CD4-positive, alpha-beta T cell treated with Interferon alpha-2 for 1 hour (primary cell): ENCODE results near the gene AEBP1.

Source experiments
- DNase-seq, 2 donors: peaks; one replicate each; pipeline ENCODE4 v3.0.0-alpha.2; 2020 to 2022

The AEBP1 gene

GRCh38 chr7:44103923-44104859 lies at the start of gene AEBP1:
AEBP1 (plus strand) TSS chr7:44104345; CDS start chr7:44104666, 321 bp downstream.
- peak; percentile 17 to 33 for DNase-seq

DNA sequence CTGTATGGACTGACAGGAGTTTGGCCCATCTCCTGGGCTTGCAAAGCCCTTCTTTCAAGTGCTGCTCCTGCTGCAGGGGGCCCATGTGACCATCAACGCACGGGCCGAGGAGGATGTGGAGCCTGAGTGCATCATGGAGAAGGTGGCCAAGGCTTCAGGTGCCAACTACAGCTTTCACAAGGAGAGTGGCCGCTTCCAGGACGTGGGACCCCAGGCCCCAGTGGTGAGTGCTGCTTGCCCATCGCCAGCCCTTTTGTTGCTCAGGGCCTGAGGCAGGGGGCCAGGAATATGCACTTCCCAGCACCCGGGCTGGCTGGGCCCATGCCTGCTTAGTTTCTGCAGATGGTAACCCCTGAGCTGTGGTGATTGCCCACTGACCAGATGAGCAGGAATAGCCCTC lies 47.5 kb upstream of the AEBP1 start:
- no peak for DNase-seq

GRCh38 chr7:44057181-44057848 lies 46.8 kb upstream of the AEBP1 start:
- DNase-seq: no peak

- DNase-seq: peak in 1 of 2 donors; percentile 28
These were observed 46.0 kb upstream of the AEBP1 start for GRCh38 chr7:44057849-44058758.

DNA sequence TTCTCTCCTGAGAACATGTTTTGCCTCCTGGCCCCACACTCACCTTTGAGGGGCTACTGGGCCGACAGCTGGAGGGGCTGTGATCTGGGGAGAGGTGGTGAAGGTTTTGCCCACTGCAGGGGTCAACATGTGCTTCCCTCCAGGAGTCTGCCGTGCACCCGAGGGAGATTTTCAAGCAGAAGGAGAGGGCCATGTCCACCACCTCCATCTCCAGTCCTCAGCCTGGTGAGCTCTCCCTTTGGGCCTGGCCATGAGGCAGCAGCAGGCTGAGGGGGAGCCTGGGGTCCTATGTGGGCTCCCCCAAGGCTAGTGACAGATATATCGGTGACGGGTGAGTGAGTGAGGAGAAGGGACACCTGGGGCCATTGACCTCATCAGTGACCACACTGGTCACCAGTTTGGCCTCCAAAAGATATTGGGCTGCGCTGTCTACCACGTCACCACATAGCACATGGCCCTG lies 45.4 kb upstream of the AEBP1 start:
- no peak for DNase-seq

DNA sequence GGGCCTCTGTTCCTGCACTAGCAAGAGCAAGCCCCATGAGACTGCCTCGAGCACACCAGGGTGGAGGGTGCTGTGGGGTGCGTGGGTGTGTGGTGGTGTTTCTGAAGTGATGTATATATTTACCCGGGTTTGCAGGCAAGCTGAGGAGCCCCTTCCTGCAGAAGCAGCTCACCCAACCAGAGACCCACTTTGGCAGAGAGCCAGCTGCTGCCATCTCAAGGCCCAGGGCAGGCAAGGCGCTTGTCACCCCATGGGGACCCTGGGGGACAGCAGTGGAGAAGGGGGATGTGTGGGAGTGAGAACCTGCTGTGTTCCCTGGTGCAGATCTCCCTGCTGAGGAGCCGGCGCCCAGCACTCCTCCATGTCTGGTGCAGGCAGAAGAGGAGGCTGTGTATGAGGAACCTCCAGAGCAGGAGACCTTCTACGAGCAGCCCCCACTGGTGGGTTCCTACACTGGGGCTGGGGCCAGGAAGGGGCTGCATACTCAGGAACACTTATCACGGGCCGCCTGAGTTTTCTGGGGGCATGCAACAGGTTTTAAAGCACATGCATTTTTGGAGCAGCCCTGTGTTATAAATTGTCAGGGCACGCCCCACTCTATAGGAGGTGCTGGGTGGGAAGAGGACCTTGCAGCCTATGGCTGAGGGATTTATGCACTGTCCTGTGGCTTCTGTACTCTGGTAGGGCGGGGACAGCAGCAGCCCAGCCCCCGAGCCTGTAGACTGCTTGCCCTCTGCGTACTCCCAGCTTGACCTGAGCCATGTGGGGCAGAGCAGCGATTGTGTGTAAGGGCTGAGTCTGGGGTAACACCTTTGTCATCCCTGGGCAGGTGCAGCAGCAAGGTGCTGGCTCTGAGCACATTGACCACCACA lies 44.7 kb upstream of the AEBP1 start:
- peak in 1 of 2 donors; percentile 60 for DNase-seq

- DNase-seq: no peak
These were observed 43.8 kb upstream of the AEBP1 start for GRCh38 chr7:44060091-44060947.

DNA sequence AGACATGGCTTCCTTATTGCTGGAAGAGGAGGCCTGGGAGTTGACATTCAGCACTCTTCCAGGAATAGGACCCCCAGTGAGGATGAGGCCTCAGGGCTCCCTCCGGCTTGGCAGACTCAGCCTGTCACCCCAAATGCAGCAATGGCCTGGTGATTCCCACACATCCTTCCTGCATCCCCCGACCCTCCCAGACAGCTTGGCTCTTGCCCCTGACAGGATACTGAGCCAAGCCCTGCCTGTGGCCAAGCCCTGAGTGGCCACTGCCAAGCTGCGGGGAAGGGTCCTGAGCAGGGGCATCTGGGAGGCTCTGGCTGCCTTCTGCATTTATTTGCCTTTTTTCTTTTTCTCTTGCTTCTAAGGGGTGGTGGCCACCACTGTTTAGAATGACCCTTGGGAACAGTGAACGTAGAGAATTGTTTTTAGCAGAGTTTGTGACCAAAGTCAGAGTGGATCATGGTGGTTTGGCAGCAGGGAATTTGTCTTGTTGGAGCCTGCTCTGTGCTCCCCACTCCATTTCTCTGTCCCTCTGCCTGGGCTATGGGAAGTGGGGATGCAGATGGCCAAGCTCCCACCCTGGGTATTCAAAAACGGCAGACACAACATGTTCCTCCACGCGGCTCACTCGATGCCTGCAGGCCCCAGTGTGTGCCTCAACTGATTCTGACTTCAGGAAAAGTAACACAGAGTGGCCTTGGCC lies 43.0 kb upstream of the AEBP1 start:
- DNase-seq: no peak

DNA sequence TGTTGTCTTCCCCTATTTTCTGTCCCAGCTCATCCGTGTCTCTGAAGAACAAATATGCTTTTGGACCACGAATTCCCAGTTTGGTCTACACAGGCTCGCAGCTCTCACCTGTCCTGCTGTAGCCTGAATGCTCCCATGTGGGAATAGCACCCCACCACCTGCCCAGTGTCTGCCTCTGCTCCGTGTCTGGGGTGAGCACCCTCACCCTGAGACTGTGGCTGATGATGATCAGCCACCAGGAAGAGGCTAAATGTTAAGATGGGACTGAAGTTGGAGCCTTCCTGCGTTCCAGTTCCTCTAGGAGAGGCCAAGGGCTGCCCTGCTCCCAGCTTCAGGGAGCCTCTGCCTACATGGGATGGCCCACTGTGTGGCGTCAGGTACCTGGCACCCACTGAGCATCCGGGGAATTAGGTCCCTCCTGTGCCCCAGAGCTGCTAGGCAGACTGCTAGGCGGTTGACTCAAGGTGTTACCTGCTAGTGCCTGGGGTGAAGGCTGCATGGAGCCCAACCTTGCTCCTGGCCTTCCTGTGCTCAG lies 42.4 kb upstream of the AEBP1 start:
- no peak for DNase-seq

DNA sequence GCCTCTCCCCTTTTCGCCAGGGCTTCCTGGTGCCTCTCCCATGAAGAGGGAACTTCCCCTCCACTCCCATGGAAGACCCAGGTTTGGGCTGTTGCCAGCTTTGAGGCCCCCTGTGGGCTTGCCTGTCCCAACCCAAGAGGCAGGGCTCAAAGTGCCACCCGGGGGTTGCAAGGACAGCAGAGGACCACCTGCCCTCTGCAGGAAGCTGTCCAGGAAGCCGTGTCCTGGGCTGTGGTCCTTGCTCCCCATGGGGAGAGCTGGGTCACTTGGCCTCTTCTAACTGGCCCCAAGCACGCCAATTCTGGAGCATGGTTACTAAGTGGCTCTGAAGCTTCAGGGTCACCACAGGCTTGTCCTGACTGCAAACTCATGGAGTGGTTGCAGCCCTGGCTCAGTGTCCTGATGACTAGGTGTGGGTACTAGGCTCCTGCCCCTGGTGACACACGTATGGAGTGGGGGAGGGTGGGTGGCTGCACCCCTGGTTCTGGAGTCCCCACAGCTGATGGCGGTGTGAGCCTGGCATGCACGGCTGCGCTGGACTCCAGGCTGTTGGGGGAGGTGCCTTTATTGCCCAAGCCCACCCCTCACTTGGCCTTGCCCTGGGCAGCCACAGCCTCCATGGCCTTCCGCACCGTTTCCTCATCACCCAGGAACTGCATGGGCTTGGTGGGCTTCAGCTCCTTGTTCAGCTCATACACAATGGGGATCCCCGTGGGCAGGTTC lies 41.8 kb upstream of the AEBP1 start:
- DNase-seq: no peak

- no peak for DNase-seq
These were observed 41.2 kb upstream of the AEBP1 start for GRCh38 chr7:44062903-44063295.

DNA sequence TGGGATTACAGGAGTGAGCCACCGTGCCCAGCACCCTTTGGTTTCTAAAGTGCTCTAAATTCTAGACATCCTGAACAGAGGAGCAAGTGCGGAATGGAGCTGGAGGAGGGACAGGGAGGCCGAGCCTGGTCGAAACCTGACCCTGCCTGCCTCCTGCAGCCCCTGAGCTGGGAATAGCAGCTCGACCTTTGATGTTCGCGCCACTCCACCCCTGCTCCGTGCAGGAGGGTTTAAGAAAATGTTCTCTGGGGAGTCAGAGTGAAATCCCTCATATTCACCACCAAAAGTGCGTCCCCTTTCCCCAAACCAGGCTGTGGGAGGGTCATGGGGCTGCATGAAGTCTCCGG lies 40.6 kb upstream of the AEBP1 start:
- DNase-seq: no peak

DNA sequence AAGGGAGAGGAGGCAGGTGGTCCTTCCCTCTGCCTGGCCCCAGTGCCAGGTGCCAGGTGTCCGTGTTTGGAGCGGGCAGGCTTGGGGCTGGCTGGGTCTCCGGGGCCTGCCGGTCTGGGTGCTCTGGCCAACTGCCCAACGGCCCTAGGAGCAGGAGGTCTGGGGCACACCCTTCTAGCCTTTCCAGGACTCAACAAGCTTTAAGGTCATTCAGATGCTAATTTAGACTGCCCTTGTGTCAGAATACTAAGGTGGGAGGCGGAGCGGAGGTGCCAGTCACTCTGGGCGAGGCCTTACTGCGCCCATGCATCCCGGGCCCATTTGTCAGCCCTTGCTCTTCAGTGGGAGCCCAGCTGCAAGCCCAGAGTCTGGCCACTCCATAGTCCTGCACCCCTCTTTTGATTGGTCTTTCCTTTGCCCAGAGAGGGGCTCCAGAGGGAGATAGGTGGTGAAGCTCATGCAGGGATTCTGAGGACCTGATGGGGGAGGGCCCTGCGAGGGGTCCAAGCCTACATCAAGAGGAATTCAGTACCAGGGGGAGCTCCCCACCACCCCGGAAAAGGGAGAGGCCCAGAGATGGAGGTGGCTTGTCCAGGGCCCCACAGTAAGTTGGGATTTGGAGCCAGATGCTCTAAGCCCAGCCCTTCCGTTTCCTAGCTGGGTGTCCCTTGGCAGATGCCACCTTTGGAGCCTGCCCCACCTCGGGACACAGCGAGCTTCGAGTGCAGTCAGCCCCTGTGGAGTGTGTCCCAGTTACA lies 40.1 kb upstream of the AEBP1 start:
- DNase-seq: no peak

GRCh38 chr7:44064791-44065430 lies 39.2 kb upstream of the AEBP1 start:
- DNase-seq: no peak

DNA sequence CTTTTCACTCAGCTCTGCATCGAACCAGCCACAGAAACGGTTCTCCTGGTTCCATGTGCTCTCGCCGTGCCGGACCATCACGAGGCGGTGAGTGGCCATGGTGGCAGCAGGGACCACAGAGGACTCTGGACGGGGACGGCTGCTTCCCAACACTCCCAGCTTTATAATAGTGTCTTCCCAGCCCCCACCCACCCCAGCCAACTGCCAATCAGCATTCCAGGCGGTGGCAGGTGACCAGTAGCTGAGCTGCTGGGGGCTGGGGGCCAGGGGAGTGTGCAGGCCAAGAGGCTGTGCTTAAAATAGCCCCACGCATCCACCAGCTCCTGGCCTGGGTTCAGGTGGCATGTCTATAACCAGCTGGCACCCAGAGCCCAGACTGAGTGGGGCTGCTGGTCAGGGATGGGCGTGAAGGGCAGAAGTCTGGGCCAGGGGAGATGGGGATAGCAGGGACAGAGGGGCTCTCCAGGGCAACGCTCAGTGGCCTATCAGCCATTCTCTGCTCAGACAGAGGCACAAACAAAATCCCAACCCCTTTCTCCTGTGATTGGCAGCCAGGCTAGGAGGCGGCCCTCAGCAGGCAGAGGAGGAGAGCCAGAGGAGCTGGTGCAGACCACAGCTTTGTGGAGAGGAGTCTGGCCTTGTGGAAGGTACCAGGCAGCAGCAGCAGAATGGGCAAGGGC lies 38.6 kb upstream of the AEBP1 start, which contains the start of gene PGAM2:
PGAM2 (minus strand) TSS at position 137 of the 680 bp plus-strand sequence; CDS start at position 99, 38 bp downstream.
- DNase-seq: no peak

DNA sequence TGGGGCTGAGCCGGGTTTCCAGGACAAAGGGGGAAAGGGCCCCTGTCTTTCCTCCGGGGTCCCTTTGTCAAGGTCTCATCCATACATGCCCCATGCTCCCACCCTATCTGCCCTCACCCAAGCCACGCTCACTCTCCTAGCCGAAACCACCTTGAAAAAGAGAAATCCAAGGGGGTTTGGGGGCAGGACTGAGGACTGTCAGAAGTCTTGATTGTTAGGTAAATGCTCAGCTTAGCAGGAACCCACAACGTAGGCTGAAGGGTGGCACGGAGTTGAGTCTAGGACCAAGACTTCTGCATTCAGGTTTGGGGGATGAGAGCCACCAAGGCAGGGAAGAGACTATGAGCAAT lies 38.1 kb upstream of the AEBP1 start:
- DNase-seq: no peak

GRCh38 chr7:44066494-44067063 lies 37.6 kb upstream of the AEBP1 start:
- DNase-seq: no peak
